Large intestine (tissue), 3 donors: Measurements from ENCODE around the gene CXCR5. TPM values are rescaled to one million over a fixed set of nuclear protein-coding genes. Genes with fewer than 3 reads are reported as not detected.
A peak's percentile ranks its signal among the peaks of the same experiment; 100 is the strongest.

Experiments
- DNase-seq, 2 donors: peaks; one replicate each; pipeline versions ENCODE4 v3.0.0 to v3.0.0-alpha.2; 2013
- H3K27ac ChIP-seq: one replicate; pipeline ENCODE4 v1.5.1; 2013; ENCODE audit warnings: low read length
- H3K27me3 ChIP-seq: 2 replicates; pipeline ENCODE4 v1.6.1; 2013; ENCODE audit warnings: low read length; ENCODE audit not compliant: control insufficient read depth, insufficient read depth
- H3K36me3 ChIP-seq: 2 replicates; pipeline ENCODE4 v1.6.1; 2013; ENCODE audit warnings: low read length; ENCODE audit not compliant: control insufficient read depth, insufficient read depth
- H3K4me1 ChIP-seq: one replicate; pipeline ENCODE4 v1.6.1; 2013; ENCODE audit warnings: low read length; ENCODE audit not compliant: control insufficient read depth, insufficient read depth
- H3K4me3 ChIP-seq: one replicate; pipeline ENCODE4 v1.5.1; 2013; ENCODE audit warnings: low read length
- H3K9me3 ChIP-seq: one replicate; pipeline ENCODE4 v1.6.1; 2013; ENCODE audit warnings: mild to moderate bottlenecking, low read depth, low read length, moderate library complexity; ENCODE audit not compliant: control insufficient read depth
- WGBS: methylation state at CpG from one replicate; pipeline ENCODE4 v1.1.5; 2013; ENCODE audit warnings: low lambda C conversion rate; ENCODE audit not compliant: insufficient coverage; 5-methylcytosine and 5-hydroxymethylcytosine counted together
- polyA plus RNA-seq: library from polyadenylated mRNA; unstranded; fragments of 120-200 nt; gene quantifications from one replicate; pipeline ENCODE4 v1.2.1, GENCODE V29; 2013

Gene CXCR5
- polyA plus RNA-seq, 1 donor, result 0.07 TPM

GRCh38 chr11:118913411-118914125 lies 29.9 kb downstream of the CXCR5 start:
- Histone ChIP-seq H3K4me1 (peaks cover 92% of the 10 kb centered on the region), H3K9me3 (no peaks in the 10 kb centered on the region), H3K27me3 (no peaks in the 10 kb centered on the region), H3K4me3 (no peak overlapping the region), H3K36me3 (peaks cover 3% of the 10 kb centered on the region), H3K27ac (peak overlapping the region; percentile 91)
- DNase-seq, result no peak
- no CpG with 5 or more reads among the region's 9 CpGs for WGBS

- H3K9me3 ChIP-seq, result no peaks in the 10 kb centered on the region
- peak overlapping the region; percentile 91 for H3K27ac ChIP-seq
- peaks cover 3% of the 10 kb centered on the region for H3K36me3 ChIP-seq
- DNase-seq, result peak in 1 of 2 donors; percentile 50
- no CpG with 5 or more reads among the region's 15 CpGs for WGBS
- H3K27me3 ChIP-seq, result no peaks in the 10 kb centered on the region
- peaks cover 91% of the 10 kb centered on the region for H3K4me1 ChIP-seq
- H3K4me3 ChIP-seq, result no peak overlapping the region
These were observed 30.7 kb downstream of the CXCR5 start for GRCh38 chr11:118914178-118914918.

- Histone ChIP-seq H3K4me1 (peaks cover 91% of the 10 kb centered on the region), H3K36me3 (peaks cover 3% of the 10 kb centered on the region), H3K4me3 (no peak overlapping the region), H3K9me3 (no peaks in the 10 kb centered on the region), H3K27ac (no peak overlapping the region), H3K27me3 (no peaks in the 10 kb centered on the region)
- no peak for DNase-seq
- no CpG with 5 or more reads among the region's 4 CpGs for WGBS
These were observed 31.3 kb downstream of the CXCR5 start for GRCh38 chr11:118914987-118915386.

GRCh38 chr11:118915396-118915795 lies 31.7 kb downstream of the CXCR5 start:
- no peak overlapping the region for H3K27ac ChIP-seq
- no peak overlapping the region for H3K4me3 ChIP-seq
- WGBS, result no CpG with 5 or more reads among the region's 2 CpGs
- peaks cover 93% of the 10 kb centered on the region for H3K4me1 ChIP-seq
- H3K36me3 ChIP-seq, result peaks cover 3% of the 10 kb centered on the region
- no peaks in the 10 kb centered on the region for H3K9me3 ChIP-seq
- no peaks in the 10 kb centered on the region for H3K27me3 ChIP-seq
- no peak for DNase-seq

DNA sequence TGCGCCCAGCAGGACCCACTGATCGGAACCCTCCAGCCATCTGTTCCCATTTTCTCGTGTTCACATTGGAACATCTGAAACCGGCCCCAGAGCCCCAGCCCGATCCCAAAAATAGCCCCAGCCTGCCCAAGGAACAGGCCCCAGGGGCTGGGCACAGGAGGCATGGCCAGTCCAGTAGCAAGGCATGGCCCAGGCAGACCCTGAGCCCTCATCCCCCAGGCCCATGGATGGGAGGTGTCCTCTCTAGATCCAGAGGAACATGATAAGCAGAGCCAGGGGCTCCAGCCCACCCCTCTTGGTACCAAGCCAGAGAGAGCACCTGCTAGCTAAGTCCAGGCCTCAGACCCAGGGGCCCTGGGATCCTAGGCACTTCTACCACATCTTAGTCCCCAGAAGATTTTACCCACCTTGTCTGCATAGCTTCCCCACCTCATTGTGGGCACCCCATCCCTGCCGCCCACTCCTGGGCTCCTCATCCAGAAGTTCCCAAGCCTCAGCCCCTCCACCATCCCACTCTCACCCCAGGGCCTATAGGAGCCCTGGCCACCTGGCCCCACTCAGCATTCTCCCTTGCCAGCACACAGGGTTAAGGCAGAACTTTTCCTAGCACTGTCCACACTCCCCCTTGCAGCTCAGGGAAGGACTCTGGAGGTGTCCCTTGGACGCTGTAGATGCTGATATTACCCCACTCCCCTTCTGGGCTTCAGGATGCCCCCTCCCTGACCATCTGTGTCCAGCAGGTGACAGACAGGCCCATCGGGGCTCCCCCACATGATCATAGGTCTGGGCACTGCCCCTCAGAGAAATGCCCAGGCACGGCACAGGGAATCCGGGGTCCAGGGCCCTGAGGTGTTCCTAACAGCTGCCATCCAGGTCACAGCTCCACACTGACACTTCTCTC lies 32.5 kb downstream of the CXCR5 start:
- 80% methylated on average over 1 of the region's 10 CpGs for WGBS
- no peak overlapping the region for H3K4me3 ChIP-seq

GRCh38 chr11:118916842-118917388 lies 33.2 kb downstream of the CXCR5 start:
- H3K9me3 ChIP-seq, result no peaks in the 10 kb centered on the region
- peaks cover 3% of the 10 kb centered on the region for H3K36me3 ChIP-seq
- no peaks in the 10 kb centered on the region for H3K27me3 ChIP-seq
- H3K4me1 ChIP-seq, result peaks cover 97% of the 10 kb centered on the region
- DNase-seq, result peak in 1 of 2 donors; percentile 50
- WGBS, result 30% methylated on average over 4 of the region's 8 CpGs
- peak overlapping the region; percentile 98 for H3K27ac ChIP-seq
- H3K4me3 ChIP-seq, result no peak overlapping the region

More for the DNA sequence above, 32.5 kb downstream of the CXCR5 start:
- peaks cover 3% of the 10 kb centered on the region for H3K36me3 ChIP-seq
- no peaks in the 10 kb centered on the region for H3K27me3 ChIP-seq
- no peaks in the 10 kb centered on the region for H3K9me3 ChIP-seq
- DNase-seq, result no peak
- H3K4me1 ChIP-seq, result peaks cover 97% of the 10 kb centered on the region
- peak overlapping the region; percentile 98 for H3K27ac ChIP-seq

DNA sequence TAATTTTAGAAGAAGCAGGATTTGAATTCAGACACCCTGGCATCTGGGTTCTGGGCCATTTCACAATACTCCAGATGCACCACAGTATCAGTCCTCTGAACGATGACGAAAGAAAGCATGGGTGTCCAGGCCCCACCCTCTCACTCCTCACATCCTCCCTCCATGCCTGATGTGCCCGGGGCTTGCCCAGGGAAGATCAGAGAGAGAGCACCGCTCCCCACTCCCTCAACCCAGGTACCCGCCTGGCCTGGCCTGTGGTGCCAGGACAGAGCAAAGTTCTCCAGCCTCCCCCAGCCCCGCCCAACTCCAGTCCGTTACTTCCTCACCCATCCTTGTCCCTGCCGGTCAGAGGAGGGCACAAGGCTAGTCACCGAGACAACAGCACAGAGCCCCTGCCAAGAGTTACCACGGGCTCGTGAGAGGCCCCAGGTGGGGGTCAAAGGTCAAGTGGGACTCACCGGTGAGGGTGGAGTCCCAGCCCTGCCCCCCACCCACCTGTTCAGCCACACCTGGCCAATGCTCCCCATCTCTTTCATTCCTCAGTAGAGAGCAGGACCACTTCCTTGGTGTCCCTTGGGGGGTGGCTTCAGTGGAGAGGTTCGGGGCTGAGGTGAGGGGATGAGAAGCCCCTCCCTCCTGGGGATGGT lies 33.9 kb downstream of the CXCR5 start:
- Histone ChIP-seq H3K4me1 (peaks cover 97% of the 10 kb centered on the region), H3K36me3 (peaks cover 3% of the 10 kb centered on the region), H3K4me3 (no peak overlapping the region), H3K27me3 (no peaks in the 10 kb centered on the region), H3K9me3 (no peaks in the 10 kb centered on the region), H3K27ac (peak overlapping the region; percentile 98)
- no CpG with 5 or more reads among the region's 13 CpGs for WGBS
- DNase-seq, result peak in 1 of 2 donors; percentile 85

DNA sequence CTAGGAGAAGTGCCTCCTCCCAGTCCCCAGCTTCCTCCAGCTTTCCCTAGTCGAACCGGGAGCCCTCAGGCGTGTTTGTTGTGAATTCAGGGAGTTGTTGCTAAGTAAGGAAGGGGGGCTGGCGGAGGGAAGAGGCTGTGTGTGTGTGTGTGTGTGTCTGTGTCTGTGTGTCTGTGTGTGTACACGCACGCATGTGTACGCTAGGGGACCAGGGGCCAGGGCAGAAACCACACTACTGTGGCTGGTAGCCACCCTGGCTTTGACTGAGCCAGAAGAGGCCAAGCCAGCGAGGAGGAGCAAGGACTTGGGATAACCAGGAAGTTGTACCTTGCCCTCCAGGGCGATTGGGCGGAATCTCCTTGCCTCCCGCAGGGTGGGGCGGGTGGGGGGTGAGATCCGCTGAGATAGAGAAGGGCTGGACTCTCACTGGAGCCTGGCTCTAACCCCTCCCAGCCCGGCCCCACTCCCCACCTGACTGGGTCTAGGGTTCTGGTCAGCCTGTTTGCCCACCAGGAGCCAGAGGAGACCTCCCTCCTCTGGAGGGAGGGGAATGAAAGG lies 34.5 kb downstream of the CXCR5 start:
- no peaks in the 10 kb centered on the region for H3K9me3 ChIP-seq
- DNase-seq, result peak; percentile 89 to 95
- peak overlapping the region; percentile 30 for H3K4me3 ChIP-seq
- peak overlapping the region; percentile 98 for H3K27ac ChIP-seq
- no CpG with 5 or more reads among the region's 14 CpGs for WGBS
- H3K27me3 ChIP-seq, result no peaks in the 10 kb centered on the region
- peaks cover 3% of the 10 kb centered on the region for H3K36me3 ChIP-seq
- peaks cover 97% of the 10 kb centered on the region for H3K4me1 ChIP-seq

DNA sequence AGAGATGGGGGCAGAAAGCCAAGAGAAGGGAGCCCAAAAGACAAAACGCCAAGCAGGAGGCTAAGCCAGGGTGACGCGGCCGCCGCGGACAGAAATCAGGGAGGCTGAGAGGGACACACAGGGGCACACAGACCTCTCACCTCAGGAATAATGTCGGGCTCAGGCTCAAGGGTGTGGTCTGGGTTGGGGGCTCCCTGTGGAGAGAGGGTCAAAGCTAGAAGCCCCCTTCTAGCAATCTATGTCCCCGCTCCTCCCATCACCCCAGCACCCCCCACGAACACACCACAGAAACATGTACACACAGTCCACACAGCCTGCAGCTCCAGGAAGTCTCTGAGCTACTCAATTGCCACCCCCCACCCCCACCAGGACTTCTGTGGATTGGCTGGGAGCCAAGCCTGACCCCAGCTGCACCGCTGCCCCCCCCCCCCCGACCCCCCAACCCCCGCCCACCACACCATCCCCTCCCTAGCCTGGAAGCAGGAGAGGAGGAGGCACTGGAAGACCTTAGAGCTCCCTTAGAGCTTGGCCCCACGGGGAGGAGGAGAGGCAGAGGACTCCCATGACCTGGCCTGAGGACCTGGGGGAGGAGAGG lies 35.1 kb downstream of the CXCR5 start:
- whole genome bisulfite sequencing, result no CpG with 5 or more reads among the region's 13 CpGs
- H3K4me1 ChIP-seq, result peaks cover 97% of the 10 kb centered on the region
- H3K4me3 ChIP-seq, result peak overlapping the region; percentile 30
- no peaks in the 10 kb centered on the region for H3K9me3 ChIP-seq
- H3K27ac ChIP-seq, result peak overlapping the region; percentile 98
- H3K27me3 ChIP-seq, result no peaks in the 10 kb centered on the region
- H3K36me3 ChIP-seq, result peaks cover 3% of the 10 kb centered on the region
- DNase-seq, result no peak
